Stimulated activated CD4-positive, alpha-beta T cell treated with anti-CD3 and anti-CD28 coated beads, TNF-alpha, amount 100 ng/mL, for 24 hours (primary cell): ENCODE results near the gene THY1.

ENCODE experiments used
- DNase-seq, 3 experiments: peaks; one replicate each; pipeline ENCODE4 v3.0.0-alpha.2; 2020; ENCODE audit warnings: low read depth in 3 of 3

THY1 gene

DNA sequence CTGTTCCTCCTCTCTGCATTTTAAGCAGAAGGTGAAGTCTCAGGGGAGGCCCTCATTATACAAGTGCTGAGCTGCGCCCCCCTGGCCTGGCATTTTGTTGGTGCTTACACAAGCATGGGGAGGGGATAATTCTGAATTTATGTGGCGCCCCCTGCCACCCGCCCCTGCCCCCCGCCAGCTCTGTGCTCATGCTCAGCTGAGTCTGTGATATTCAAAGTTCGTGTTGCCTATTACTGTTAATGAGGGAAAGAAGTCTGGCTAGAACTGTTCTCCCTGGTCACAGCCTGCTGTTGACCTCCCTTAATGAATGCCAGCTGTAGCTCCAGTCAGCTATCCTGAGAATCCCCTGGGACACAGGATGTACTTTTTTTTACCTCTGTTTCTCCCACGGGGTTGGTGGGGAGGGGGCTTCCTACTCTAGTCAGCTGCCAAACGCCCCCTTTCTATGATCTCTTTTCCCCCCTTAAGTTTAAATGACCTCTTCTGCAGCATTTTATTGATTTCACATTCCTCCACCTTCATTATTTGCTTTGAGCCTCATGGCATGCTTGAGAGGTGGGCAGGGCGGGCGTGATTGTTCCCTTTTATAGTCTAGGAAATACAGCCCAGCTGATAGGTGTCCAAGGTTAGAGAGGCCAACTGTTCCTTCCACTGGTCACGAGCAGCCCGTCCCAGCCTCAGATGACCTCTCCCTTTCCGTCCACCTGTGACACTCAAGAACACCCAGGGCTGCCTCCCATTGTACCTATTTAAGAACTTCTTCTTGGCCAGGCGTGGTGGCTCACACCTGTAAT, 53.6 kb downstream of the THY1 start:
- DNase-seq = no peak

DNA sequence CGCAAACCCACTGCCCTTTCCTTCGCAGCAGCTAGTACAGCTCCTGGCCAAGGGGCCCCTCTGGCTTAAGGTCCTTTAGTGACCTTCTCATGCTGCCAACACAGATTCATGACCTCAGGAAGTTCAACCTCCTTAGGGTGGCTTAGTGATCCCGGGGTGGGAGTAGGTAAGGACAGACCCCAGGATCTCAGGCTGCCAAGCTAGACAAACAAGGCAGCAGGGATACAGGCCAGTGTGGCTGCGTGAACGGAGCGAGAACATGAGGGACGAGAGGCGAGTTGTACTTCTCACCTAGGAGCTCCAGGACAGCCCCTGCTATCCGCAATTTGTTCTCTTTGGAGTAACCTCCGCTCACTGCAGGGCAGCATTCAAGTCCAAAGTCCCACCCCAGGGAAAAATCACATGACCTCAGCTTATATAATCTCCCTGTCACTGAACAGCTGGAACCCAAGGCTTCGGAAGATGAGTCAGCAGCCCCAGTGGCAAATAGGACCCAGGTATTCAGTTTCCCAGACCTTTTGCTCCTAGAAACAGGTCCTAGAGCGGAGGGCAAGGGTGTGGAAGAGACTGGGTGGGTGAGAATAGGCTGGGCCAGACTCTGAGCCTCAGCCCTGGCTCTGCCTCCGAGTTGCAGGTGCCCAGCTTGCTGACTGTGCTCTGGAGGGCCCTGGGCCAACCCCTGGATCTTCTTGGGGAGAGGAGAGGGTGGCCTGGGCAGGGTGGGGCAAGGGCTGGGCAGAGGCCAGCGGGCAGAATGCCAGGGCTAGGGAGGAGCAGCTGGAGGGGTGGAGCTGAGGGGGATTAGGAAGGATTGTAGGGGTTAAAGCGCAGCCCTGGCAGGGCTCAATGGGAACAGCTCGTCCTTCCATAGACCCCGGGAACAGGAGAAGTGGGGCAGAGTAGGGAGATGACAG, 54.6 kb downstream of the THY1 start:
- no peak for DNase-seq

DNA sequence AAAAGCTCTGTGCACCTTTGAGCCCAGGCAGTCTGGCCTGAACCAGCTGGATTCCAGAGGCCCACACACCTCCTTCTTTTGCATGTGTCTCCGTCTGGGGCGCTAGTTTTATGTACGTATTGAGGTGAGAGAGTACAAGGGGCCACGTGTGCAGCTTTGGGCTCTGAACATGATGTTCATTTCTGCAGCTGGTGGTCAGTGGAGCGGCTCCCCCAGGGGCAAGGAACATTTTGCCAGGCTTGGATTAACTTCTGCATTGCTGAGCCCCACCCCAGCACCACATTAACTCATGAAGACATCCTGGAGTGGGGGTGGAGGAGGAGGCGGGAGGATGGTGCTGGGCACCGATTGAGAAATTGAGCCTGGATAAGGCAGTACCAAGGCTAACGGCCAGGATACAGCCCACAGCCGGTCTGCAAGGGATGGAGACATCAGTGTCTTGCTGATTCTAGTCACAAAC, 55.3 kb downstream of the THY1 start:
- DNase-seq = no peak
